GF-D8 (cell line): ENCODE results near the gene UBAP1.
"Not testable (repeated sequence)": the region's sequence is repeated elsewhere in the genome, so short reads cannot be mapped to it uniquely, and the experiment has no call there.

Experiments used
- DNase-seq: peaks from one replicate; lab custom pipeline; 2025; lab: John Stamatoyannopoulos, UW

The UBAP1 gene

GRCh38 chr9:34224349-34224748 is 45.5 kb downstream of the UBAP1 start:
- DNase-seq, result no peak

DNA sequence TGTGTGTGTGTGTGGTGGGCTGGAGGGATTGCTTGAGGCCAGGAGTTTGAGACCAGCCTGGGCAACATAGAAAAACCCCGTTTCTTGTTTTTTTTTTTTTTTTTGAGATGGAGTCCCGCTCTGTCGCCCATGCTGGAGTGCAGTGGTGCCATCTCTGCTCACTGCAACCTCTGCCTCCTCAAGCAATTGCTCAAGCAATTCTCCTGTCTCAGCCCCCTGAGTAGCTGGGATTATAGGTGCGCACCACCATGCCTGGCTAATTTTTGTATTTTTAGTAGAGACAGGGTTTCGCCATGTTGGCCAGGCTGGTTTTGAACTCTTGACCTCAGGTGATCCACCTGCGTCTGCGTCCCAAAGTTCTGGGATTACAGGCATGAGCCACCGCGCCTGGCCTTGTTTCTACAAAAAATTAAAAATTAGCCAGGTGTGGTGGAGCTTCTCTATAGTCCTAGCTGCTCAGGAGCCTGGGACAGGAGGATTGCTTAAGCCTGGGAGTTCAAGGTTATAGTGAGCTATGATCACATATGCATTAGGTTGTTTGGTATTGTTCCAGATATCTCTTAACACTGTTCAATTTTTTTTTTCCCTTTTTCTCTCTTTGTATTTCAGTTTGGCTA is 47.4 kb downstream of the UBAP1 start:
- DNase-seq, result not testable (repeated sequence)

DNA sequence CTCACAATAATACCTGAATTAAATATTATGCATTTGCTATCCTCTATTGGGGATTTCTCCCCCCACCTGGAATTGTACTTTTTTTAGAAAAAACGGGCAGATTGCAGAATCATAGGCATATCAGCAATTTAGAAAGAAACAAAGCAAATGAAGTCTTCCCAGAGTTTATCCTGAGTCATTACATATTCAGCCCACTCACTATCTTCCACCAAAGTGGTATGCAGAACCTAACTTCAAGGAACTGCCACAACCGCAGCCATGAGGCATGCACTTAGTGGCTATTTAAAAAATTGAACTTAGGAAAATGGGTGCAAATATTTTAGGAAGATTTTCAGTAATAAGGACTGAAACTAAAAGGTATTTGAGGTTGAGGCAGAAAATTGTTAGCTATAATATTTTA is 48.6 kb downstream of the UBAP1 start:
- no peak for DNase-seq

GRCh38 chr9:34230556-34230955 is 51.7 kb downstream of the UBAP1 start:
- DNase-seq, result no peak

GRCh38 chr9:34232201-34232600 is 53.4 kb downstream of the UBAP1 start:
- no peak for DNase-seq

- no peak for DNase-seq
These were observed 54.8 kb downstream of the UBAP1 start for GRCh38 chr9:34233672-34234071.

DNA sequence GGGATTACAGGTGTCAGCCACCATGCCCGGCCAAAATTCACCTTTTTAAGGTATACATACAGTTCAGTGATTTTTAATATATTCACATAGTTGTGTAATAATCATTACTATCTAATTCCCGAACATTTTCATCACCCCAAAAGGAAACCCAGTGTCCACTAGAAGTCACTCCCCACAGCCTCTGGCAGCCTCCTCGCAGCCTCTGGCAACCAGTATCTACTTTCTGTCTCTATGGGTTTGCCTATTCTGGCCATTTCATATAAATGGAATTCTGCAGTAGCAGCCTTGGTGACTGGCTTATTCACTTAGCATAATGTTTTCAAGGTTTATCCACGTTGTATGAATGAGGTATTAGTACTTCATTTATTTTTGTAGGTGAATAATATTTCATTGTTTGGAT is 59.0 kb downstream of the UBAP1 start:
- DNase-seq, result no peak

DNA sequence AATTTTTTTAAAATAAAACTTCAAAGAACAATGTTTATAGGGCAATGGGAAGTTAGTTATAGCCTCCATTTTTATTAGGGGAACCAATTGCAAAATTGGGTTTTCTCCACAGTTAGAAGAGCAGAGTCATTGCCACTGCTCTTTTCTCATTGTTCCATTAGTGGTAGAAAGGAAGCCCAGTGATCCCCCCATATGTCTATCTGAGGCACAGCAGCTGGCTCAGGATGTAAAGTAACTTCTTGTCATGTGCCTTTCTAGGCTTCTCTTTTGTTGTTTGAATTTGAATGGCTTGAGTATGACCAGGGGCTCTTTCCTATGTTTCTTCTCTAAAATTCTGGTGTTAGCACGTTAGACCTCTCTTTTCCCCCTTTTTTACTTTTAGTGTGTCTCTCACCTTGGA is 61.2 kb downstream of the UBAP1 start:
- peak; percentile 54 for DNase-seq

DNA sequence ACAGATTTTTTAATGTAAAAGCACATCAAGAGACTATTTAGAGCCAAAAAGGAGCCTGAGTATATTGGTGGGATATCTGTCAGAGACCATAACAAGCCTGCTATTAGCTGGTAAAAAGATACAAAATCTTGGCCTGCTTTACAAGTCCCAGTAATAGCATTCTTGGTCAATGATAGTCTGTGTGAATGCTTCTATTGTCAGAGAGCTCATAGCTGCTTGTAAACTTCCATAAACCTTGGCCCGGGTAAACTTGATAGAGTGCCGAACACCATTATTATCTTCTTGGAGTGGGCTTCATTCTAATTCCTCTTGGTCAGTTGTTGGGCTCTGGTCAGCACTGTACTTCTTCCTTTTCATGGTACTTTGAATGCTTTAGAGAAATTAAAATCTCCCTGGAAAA is 64.0 kb downstream of the UBAP1 start:
- no peak for DNase-seq

DNA sequence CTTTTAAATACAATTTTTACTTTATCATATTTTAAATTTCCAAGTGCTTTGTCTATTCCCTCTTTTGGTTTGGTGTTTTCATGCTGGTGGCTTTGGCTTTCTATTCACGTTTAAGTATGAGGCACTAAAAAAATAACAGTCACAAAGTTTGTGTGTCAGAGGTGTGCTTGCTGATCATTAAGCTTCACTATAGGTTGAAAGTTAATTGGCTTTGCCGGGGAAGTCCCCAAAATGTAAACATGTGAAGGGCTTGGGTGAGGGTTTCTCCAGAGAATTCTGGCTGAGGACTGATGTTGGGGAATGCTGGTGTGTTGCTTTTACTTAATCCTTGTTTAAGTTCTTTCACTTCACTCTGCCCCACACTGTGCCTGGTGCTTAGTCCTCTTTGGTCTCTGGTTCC is 66.4 kb downstream of the UBAP1 start:
- DNase-seq, result not testable (repeated sequence)

DNA sequence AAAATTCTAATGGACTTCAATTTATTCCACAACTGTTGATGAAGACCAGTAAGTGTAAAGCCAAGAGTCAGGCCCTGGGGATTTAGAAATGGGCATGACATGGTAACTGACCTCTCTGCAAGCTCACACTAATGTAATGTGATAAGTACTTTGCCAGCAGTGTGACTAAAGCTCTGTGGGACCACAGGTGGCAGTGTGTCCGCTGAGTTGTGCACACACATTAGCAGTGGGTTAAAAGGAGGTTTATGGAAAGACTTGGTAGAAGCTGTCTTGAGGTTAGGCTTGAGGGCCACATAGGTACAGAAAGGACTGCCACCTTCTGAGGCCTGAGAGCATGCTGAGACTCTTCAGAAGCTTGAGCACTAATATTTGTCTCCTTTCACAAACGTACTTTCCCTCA is 67.6 kb downstream of the UBAP1 start:
- DNase-seq, result no peak

DNA sequence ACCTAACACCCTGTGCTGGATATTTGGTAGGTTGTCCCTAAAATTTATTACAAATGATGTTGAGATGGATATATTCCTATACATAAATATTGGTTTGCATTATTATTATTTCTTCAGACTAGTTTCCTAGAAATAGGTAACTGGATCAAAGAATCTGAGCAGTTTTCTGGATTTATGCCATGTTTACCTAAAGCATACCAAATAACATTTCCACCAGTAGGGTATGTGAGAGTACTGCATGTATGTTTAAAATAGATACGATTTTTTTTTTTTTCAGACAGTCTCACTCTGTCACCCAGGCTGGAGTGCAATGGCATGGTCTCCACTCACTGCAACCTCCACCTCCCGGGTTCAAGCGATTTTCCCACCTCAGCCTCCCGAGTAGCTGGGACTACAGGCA is 68.9 kb downstream of the UBAP1 start:
- not testable (repeated sequence) for DNase-seq

GRCh38 chr9:34249274-34249673 is 70.4 kb downstream of the UBAP1 start:
- no peak for DNase-seq

GRCh38 chr9:34250721-34251120 is 71.9 kb downstream of the UBAP1 start:
- no peak for DNase-seq

DNA sequence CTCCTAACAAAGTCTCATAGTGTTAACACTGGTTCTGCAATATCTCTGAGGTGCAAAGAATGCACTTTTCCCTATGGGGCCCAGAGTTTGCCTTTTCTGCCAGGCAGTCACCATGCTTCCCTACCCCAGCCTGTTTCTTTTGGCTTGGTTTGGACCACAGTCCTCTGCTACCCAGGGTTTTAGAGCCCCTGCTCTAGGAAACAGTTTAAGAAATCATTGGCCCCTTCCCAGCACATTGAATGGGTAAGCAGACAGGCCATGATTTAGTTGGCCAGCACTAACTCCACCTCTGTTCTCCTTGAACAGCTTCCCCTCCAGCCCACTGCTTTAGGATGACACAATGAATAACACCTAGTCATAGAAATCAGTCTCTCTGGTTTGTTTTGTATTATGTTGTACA is 73.2 kb downstream of the UBAP1 start:
- DNase-seq, result no peak

DNA sequence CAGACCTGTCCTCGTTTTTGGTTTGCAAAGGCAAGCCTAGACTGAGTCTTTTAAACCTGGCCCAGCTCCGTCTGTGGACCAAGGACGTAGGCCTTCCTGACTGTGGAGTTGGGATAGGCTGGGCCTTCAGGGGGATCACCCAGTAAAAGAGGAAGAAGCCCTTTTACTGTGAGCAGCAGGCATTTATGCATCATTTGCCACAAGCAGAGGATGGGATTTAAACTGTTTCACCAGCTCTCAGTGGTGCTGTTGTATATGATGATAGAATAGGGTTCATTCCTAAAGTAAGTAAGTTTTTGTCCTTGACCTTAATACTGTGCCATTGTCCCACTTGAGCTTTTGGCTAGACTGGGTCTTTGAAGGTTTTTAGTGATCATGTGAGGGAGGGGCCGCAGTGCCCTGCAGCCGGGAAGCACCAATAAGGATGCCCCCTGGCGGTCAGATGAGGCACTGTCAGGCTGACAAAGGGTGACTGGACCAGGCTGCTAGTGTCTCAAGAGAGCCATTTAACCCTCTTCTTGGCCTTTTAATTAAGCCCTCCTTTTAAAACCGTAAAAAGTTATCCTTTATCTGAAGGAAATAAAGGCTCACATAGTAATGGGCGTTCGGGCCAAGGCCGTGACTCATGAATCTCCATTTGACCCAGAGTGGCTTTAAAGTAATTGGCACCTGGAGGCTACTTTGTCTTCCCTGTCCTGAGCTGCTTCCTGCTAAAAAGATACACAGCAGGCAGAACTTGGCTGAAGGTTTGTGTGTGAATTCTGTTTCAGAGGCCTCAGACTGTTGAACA is 74.0 kb downstream of the UBAP1 start:
- no peak for DNase-seq

DNA sequence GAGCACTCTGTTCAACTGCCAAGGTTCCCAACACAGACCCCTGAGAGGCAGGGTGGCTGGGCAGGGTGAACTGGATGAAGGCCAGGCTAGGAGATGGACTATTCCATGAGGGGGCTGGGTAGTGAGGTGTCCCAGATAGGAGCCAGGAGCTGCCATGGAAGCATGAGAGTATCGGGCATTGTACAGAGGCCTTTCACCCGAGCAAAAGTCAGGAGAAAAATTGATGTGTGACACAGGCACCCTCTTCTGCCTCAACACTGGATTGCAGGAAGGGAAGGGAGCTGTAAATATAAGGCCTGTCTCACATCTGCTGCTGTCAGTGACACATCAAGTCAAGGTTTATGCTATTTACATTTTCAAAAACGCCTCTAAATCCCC is 74.6 kb downstream of the UBAP1 start:
- no peak for DNase-seq

DNA sequence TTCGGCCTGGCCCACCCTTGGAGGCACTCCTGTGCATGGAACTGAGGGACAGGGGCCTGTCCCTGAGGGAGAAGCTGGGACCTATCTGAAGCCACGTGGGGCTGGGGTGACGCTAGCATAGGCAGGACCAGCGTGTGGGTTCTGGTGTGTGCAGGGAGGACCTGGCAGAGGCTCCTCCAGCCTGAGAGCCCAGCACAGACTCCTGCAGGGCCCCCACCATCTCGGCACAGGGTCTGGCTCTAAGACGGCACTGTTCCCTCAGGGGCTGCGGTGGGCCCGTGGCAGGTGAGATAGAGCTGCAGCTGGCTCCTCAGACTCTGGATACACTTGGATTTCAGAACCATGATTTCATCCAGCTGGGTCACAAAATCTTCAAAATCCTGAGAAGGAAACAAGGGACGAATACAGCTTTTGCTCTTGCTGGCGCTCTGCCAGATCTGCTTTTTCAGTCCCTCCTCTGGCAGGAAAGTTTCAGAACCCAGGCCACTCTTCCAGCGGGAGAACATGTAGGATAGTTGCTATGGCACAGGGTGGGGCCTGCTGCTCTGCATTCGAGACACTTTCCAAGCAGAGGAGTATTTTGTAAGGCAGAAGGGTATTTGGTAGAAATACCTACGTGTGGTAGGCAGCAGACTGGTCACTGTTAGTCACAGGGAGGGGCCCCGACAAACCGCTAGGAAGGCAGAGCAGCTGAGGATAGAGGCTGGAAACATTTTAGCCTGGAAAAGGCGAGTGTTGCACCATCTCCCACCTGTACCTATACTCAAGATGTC is 75.5 kb downstream of the UBAP1 start:
- DNase-seq, result no peak

GRCh38 chr9:34254966-34255825 is 76.4 kb downstream of the UBAP1 start:
- DNase-seq, result no peak

GRCh38 chr9:34256104-34256503 is 77.3 kb downstream of the UBAP1 start:
- no peak for DNase-seq

- no peak for DNase-seq
These were observed 78.2 kb downstream of the UBAP1 start for GRCh38 chr9:34256987-34257585.

DNA sequence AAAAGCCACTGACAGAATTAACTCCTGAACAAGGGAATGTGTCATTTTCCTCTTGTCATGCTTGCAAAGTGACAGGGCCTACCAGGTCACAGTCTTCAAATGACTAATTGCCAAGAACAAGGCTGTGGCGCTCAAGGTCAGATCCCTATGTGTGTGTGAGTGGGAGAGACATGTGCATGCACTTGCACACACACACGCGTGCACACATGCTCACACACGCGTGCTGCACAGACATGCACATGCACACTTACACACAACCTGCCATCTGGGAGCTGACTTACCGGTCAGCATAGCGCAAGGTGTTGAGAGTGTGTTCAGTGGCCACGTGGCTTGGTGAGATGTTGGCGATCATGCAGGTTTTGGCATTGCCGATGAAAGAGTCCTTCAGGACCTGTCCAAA is 80.5 kb downstream of the UBAP1 start:
- no peak for DNase-seq
